IMR-90 (cell line): ENCODE measurements around the gene DMD. TPM values are rescaled to one million over a fixed set of nuclear protein-coding genes. Genes with fewer than 3 reads are reported as not detected.

Source experiments
- ATAC-seq: fragments of 200-7000 bp; cut with Tn5 transposase; 2 replicates; pipeline ENCODE4 v1.9.1; 2020; ENCODE audit warnings: low read depth, mild to moderate bottlenecking, moderate library complexity
- BruUV-seq: library from RNA; stranded (reverse); fragments of 400-500 nt; replicated peaks from 2 replicates; lab custom pipeline; 2021; lab: Mats Ljungman, UMichigan
- CTCF ChIA-PET: fragments of 300-600 bp; formaldehyde crosslinking; extraction: SDS; loops from one replicate; lab custom pipeline; 2021; ENCODE audit warnings: antibody characterized with exemption; lab: Yijun Ruan, JAX
- POLR2A ChIA-PET: fragments of 300-600 bp; sonication (Branson Sonifier 250); formaldehyde crosslinking; loops from one replicate; lab custom pipeline; 2022; ENCODE audit warnings: antibody characterized with exemption; ENCODE audit not compliant: unreplicated experiment; lab: Charles Lee
- DNase-seq: peaks from one replicate; pipeline ENCODE4 v3.0.0; 2013
- H2AFZ ChIP-seq: replicated peaks from 2 replicates; pipeline ENCODE3; 2013; ENCODE audit warnings: low read length, mild to moderate bottlenecking; ENCODE audit not compliant: poor library complexity
- H2AK5ac ChIP-seq: 2 replicates; pipeline ENCODE4 v1.6.1; 2013; ENCODE audit warnings: low read depth, low read length, inconsistent platforms
- H2AK9ac ChIP-seq: replicated peaks from 2 replicates; pipeline ENCODE3; 2013; ENCODE audit warnings: mild to moderate bottlenecking, low read depth, low read length, moderate library complexity; ENCODE audit not compliant: poor library complexity
- H2BK120ac ChIP-seq: 2 replicates; pipeline ENCODE4 v1.6.1; 2013; ENCODE audit warnings: low read depth, low read length, inconsistent platforms
- H2BK15ac ChIP-seq: 3 replicates; pipeline ENCODE4 v1.6.1; 2013; ENCODE audit warnings: low read depth, low read length, inconsistent platforms
- H2BK20ac ChIP-seq: 2 replicates; pipeline ENCODE4 v1.6.1; 2013; ENCODE audit warnings: low read depth, mild to moderate bottlenecking, inconsistent platforms, low read length, moderate library complexity
- H2BK5ac ChIP-seq: 2 replicates; pipeline ENCODE4 v1.6.1; 2013; ENCODE audit warnings: mild to moderate bottlenecking, low read depth, low read length, inconsistent platforms; ENCODE audit not compliant: poor library complexity, severe bottlenecking
- H3K14ac ChIP-seq: replicated peaks from 2 replicates; pipeline ENCODE4 v1.6.1; 2013; ENCODE audit warnings: low read depth, low read length, inconsistent platforms
- H3K18ac ChIP-seq: 2 replicates; pipeline ENCODE4 v1.6.1; 2013; ENCODE audit warnings: low read depth, low read length, control low read depth
- H3K23ac ChIP-seq: 2 replicates; pipeline ENCODE4 v1.6.1; 2013; ENCODE audit warnings: low read depth, low read length, inconsistent platforms
- H3K27ac ChIP-seq: 2 replicates; pipeline ENCODE4 v1.5.1; 2013; ENCODE audit warnings: mild to moderate bottlenecking, control low read depth, low read length; ENCODE audit not compliant: insufficient read depth
- H3K27me3 ChIP-seq: 2 replicates; pipeline ENCODE4 v1.6.1; 2013; ENCODE audit warnings: low read length; ENCODE audit not compliant: control insufficient read depth, insufficient read depth
- H3K36me3 ChIP-seq: 2 replicates; pipeline ENCODE4 v1.6.1; 2013; ENCODE audit warnings: low read length, mixed read lengths; ENCODE audit not compliant: control insufficient read depth, insufficient read depth
- H3K4ac ChIP-seq: 2 replicates; pipeline ENCODE4 v1.6.1; 2013; ENCODE audit warnings: low read depth, low read length, inconsistent platforms
- H3K4me1 ChIP-seq: 2 replicates; pipeline ENCODE4 v1.6.1; 2013; ENCODE audit warnings: low read length, mixed read lengths; ENCODE audit not compliant: control insufficient read depth, insufficient read depth
- H3K4me2 ChIP-seq: 2 replicates; pipeline ENCODE4 v1.6.1; 2013; ENCODE audit warnings: low read depth, mild to moderate bottlenecking, control low read depth, low read length, moderate library complexity
- H3K4me3 ChIP-seq: 2 replicates; pipeline ENCODE4 v1.5.1; 2013; ENCODE audit warnings: low read depth, mild to moderate bottlenecking, control low read depth, low read length, moderate library complexity; ENCODE audit not compliant: insufficient read depth
- H3K56ac ChIP-seq: 2 replicates; pipeline ENCODE4 v1.6.1; 2013; ENCODE audit warnings: low read length, inconsistent platforms; ENCODE audit not compliant: insufficient read depth; ENCODE audit errors: extremely low read depth
- H3K79me1 ChIP-seq, 2 experiments: 2 replicates each; pipeline ENCODE4 v1.6.1; 2013; ENCODE audit warnings: low read length in 2 of 2, inconsistent platforms in 1 of 2, low read depth in 1 of 2
- H3K9ac ChIP-seq: 2 replicates; pipeline ENCODE4 v1.6.1; 2013; ENCODE audit warnings: low read depth, low read length, control low read depth
- H3K9me1 ChIP-seq: 2 replicates; pipeline ENCODE4 v1.6.1; 2013; ENCODE audit warnings: low read length, inconsistent platforms; ENCODE audit not compliant: insufficient read depth
- H3K9me3 ChIP-seq: 2 replicates; pipeline ENCODE4 v1.6.1; 2013; ENCODE audit warnings: low read length; ENCODE audit not compliant: control insufficient read depth, insufficient read depth
- H4K20me1 ChIP-seq: 2 replicates; pipeline ENCODE4 v1.6.1; 2013; ENCODE audit warnings: low read length, inconsistent platforms; ENCODE audit not compliant: insufficient read depth
- H4K5ac ChIP-seq: 2 replicates; pipeline ENCODE4 v1.6.1; 2013; ENCODE audit warnings: mild to moderate bottlenecking, low read depth, low read length, control low read depth
- H4K8ac ChIP-seq, 2 experiments: 2 replicates each; pipeline ENCODE4 v1.6.1; 2013; ENCODE audit warnings: low read depth in 2 of 2, low read length in 2 of 2, control low read depth in 1 of 2, inconsistent platforms in 1 of 2
- H4K91ac ChIP-seq: 2 replicates; pipeline ENCODE4 v1.6.1; 2013; ENCODE audit warnings: low read depth, low read length, inconsistent platforms; ENCODE audit not compliant: insufficient read depth
- BHLHE40 ChIP-seq: fragments of 150-350 bp; IDR thresholded peaks from 2 replicates; pipeline ENCODE4 v1.6.1; 2016; ENCODE audit warnings: mild to moderate bottlenecking, low read depth, low read length
- CEBPB ChIP-seq: IDR thresholded peaks from 2 replicates; pipeline ENCODE4 v1.6.1; 2012; ENCODE audit warnings: low read depth, low read length, improper control_type of control experiment
- CHD1 ChIP-seq: IDR thresholded peaks from 2 replicates; pipeline ENCODE4 v1.6.1; 2012; ENCODE audit warnings: low read depth, low read length, improper control_type of control experiment
- CTCF ChIP-seq: conservative IDR thresholded peaks from 2 replicates; pipeline ENCODE4 v1.5.1; 2012; ENCODE audit warnings: mild to moderate bottlenecking, low read depth, low read length, improper control_type of control experiment
- ELK1 ChIP-seq: fragments of 150-350 bp; IDR thresholded peaks from 2 replicates; pipeline ENCODE4 v1.6.1; 2016; ENCODE audit warnings: low read depth, mild to moderate bottlenecking, low read length, moderate library complexity, borderline replicate concordance
- FOS ChIP-seq: fragments of 150-350 bp; IDR thresholded peaks from 2 replicates; pipeline ENCODE4 v1.6.1; 2016; ENCODE audit warnings: low read depth, low read length
- MAFK ChIP-seq: IDR thresholded peaks from 2 replicates; pipeline ENCODE4 v1.6.1; 2012; ENCODE audit warnings: low read depth, low read length, improper control_type of control experiment
- MAZ ChIP-seq: IDR thresholded peaks from 2 replicates; pipeline ENCODE4 v1.6.1; 2012; ENCODE audit warnings: low read depth, mild to moderate bottlenecking, low read length, improper control_type of control experiment, moderate library complexity, borderline replicate concordance
- MXI1 ChIP-seq: IDR thresholded peaks from 2 replicates; pipeline ENCODE4 v1.6.1; 2012; ENCODE audit warnings: low read depth, mild to moderate bottlenecking, low read length, moderate library complexity, borderline replicate concordance
- NFE2L2 ChIP-seq: fragments of 150-350 bp; IDR thresholded peaks from 2 replicates; pipeline ENCODE4 v1.6.1; 2016; ENCODE audit warnings: low read depth, mild to moderate bottlenecking, low read length
- POLR2A ChIP-seq: IDR thresholded peaks from 2 replicates; pipeline ENCODE4 v1.6.1; 2012; ENCODE audit warnings: mild to moderate bottlenecking, low read depth, low read length
- RAD21 ChIP-seq: IDR thresholded peaks from 2 replicates; pipeline ENCODE4 v1.6.1; 2012; ENCODE audit warnings: low read length, improper control_type of control experiment
- RCOR1 ChIP-seq: IDR thresholded peaks from 2 replicates; pipeline ENCODE4 v1.6.1; 2012; ENCODE audit warnings: mild to moderate bottlenecking, low read length, improper control_type of control experiment; ENCODE audit not compliant: insufficient replicate concordance
- RFX5 ChIP-seq: IDR thresholded peaks from 2 replicates; pipeline ENCODE4 v1.8.0; 2012; ENCODE audit warnings: low read depth, mild to moderate bottlenecking, low read length, moderate library complexity
- SMC3 ChIP-seq: fragments of 150-350 bp; IDR thresholded peaks from 2 replicates; pipeline ENCODE4 v1.6.1; 2016; ENCODE audit warnings: low read depth, mild to moderate bottlenecking, antibody characterized with exemption, low read length, moderate library complexity
- WGBS, 2 experiments: methylation state at CpG; one replicate each; pipeline versions ENCODE4 v1.1.5 to v1.1.7; 2013; ENCODE audit warnings: missing lambda C conversion rate in 2 of 2; ENCODE audit not compliant: insufficient read length in 1 of 2; ENCODE audit errors: extremely low coverage in 2 of 2; 5-methylcytosine and 5-hydroxymethylcytosine counted together
- dilution Hi-C: fragments of 300-500 bp; cut with HindIII; formaldehyde crosslinking; loops from one replicate; pipeline ENCODE4 v1.14.3; 2018; ENCODE audit warnings: low sequenced_read_pairs; ENCODE audit not compliant: unreplicated experiment
- in situ Hi-C: fragments of 300-500 bp; cut with MboI; formaldehyde crosslinking; loops from 3 replicates; pipeline ENCODE4 v1.14.3; 2019; ENCODE audit warnings: low sequenced_read_pairs, inconsistent platforms, mixed read lengths
- intact Hi-C: fragments of 100-400 bp; cut with micrococcal nuclease; formaldehyde crosslinking; loops from 2 replicates; pipeline ENCODE4 v1.10.0; 2022
- polyA plus RNA-seq, 3 experiments: library from polyadenylated mRNA; depleted of rRNA; stranded (reverse); fragments of >200 nt; gene quantifications; 2 replicates each; pipeline ENCODE4 v1.2.3, GENCODE V29; 2012; ENCODE audit warnings: low replicate concordance in 1 of 3
- total RNA-seq: library from RNA; depleted of rRNA; stranded (reverse); fragments of >200 nt; gene quantifications from 2 replicates; pipeline ENCODE4 v1.2.3, GENCODE V29; 2012
- TF ChIP-seq, protein P1 (sequence below): fragments of 150-350 bp; IDR thresholded peaks from 2 replicates; pipeline ENCODE4 v1.6.1; 2017; ENCODE audit warnings: mild to moderate bottlenecking, antibody characterized with exemption, low read length, low read depth

DMD gene
- total and polyA plus RNA-seq, 2 of the 4 experiments (the other 2 are of a cell fraction): 6.6 to 11.8 TPM

- Histone ChIP-seq H3K9ac (no peak overlapping the region), H3K9me3 (no peaks in the 10 kb centered on the region), H4K5ac (no peak overlapping the region), H2BK20ac (no peak overlapping the region), H3K4me3 (no peak overlapping the region), H3K4ac (no peak overlapping the region), H2AK5ac (no peak overlapping the region), H3K14ac (no peak overlapping the region), H3K36me3 (no peaks in the 10 kb centered on the region), H3K4me2 (no peak overlapping the region), H3K79me1 (no peaks in the 10 kb centered on the region), H2AFZ (no peak overlapping the region), H3K9me1 (no peaks in the 10 kb centered on the region), H4K8ac (no peak overlapping the region), H2BK15ac (no peak overlapping the region), H2BK5ac (no peak overlapping the region), H4K91ac (no peak overlapping the region), H3K27ac (no peak overlapping the region), H3K23ac (no peak overlapping the region), H3K4me1 (peaks cover 2% of the 10 kb centered on the region; the same call in 1 of the 2 replicates), H2BK120ac (no peak overlapping the region), H3K56ac (no peak overlapping the region), H3K18ac (no peak overlapping the region), H4K20me1 (no peaks in the 10 kb centered on the region), H3K27me3 (no peaks in the 10 kb centered on the region), H2AK9ac (no peak overlapping the region)
- dilution Hi-C loops (no loop called here), in situ Hi-C loops (no loop called here), intact Hi-C loops (no loop called here)
- DNase-seq (no peak), ATAC-seq (no peak)
- WGBS, 2 experiments: no CpG with 5 or more reads among the region's 3 CpGs
- ChIA-PET POLR2A (no interaction called here), CTCF (no interaction called here)
- no peak for TF ChIP-seq ELK1
- no peak for TF ChIP-seq CHD1
- no peak for TF ChIP-seq MAFK
- TF ChIP-seq MXI1: no peak
- no peak for TF ChIP-seq RAD21
- TF ChIP-seq RCOR1: no peak
- TF ChIP-seq FOS: no peak
- no peak for TF ChIP-seq SMC3
- no peak for TF ChIP-seq CEBPB
- TF ChIP-seq CTCF: no peak
- TF ChIP-seq NFE2L2: no peak
- TF ChIP-seq MAZ: no peak
- no peak for TF ChIP-seq RFX5
- TF ChIP-seq, protein P1, sequence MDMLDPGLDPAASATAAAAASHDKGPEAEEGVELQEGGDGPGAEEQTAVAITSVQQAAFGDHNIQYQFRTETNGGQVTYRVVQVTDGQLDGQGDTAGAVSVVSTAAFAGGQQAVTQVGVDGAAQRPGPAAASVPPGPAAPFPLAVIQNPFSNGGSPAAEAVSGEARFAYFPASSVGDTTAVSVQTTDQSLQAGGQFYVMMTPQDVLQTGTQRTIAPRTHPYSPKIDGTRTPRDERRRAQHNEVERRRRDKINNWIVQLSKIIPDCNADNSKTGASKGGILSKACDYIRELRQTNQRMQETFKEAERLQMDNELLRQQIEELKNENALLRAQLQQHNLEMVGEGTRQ: no peak
- TF ChIP-seq POLR2A: no peak
- no peak for TF ChIP-seq BHLHE40
- BruUV-seq: no TSS peak
Measured at GRCh38 chrX:31506360-31506759, 1705.0 kb downstream of the DMD start.
